Upper lobe of left lung (tissue), 6 donors: ENCODE results near the gene DMGDH. TPM values are rescaled to one million over a fixed set of nuclear protein-coding genes. Genes with fewer than 3 reads are reported as not detected.

Experiments used
- ATAC-seq, 2 donors: fragments of 200-7000 bp; cut with Tn5 transposase; one replicate each; pipeline ENCODE4 v1.9.1; 2022; ENCODE audit warnings: mild to moderate bottlenecking in 2 of 2, moderate library complexity in 2 of 2; ENCODE audit not compliant: low FRiP score in 2 of 2
- DNase-seq, 2 donors: peaks; one replicate each; pipeline ENCODE4 v3.0.0-alpha.2; 2019 to 2020
- H3K27ac ChIP-seq, 4 donors: fragments of 200-600 bp; sonication (generic); one replicate each; pipeline ENCODE4 v1.5.1; 2016 to 2019
- H3K27me3 ChIP-seq, 4 donors: fragments of 200-600 bp; sonication (generic); one replicate each; pipeline ENCODE4 v1.5.1; 2017 to 2019
- H3K36me3 ChIP-seq, 4 donors: fragments of 200-600 bp; sonication (generic); one replicate each; pipeline ENCODE4 v1.5.1; 2016 to 2019
- H3K4me1 ChIP-seq, 4 donors: fragments of 200-600 bp; sonication (generic); one replicate each; pipeline ENCODE4 v1.5.1; 2018 to 2019
- H3K4me3 ChIP-seq, 4 donors: fragments of 200-600 bp; sonication (generic); one replicate each; pipeline ENCODE4 v1.5.1; 2017 to 2019; ENCODE audit warnings: mild to moderate bottlenecking in 2 of 4, moderate library complexity in 1 of 4
- H3K9me3 ChIP-seq, 4 donors: fragments of 200-600 bp; sonication (generic); one replicate each; pipeline ENCODE4 v1.5.1; 2018 to 2019
- CTCF ChIP-seq, 6 experiments: fragments of 450-650 bp in 4 of 6; fragments of 200-600 bp in 2 of 6; sonication (generic) in 2 of 6; IDR thresholded peaks; one replicate each; pipeline ENCODE4 v1.5.1; 2016 to 2019; ENCODE audit warnings: antibody characterized with exemption in 6 of 6
- EP300 ChIP-seq, 4 donors: sonication (generic); formaldehyde crosslinking; IDR thresholded peaks; one replicate each; pipeline ENCODE4 v1.5.1; 2017; ENCODE audit warnings: antibody characterized with exemption in 4 of 4, control low read depth in 2 of 4
- POLR2A ChIP-seq, 4 donors: fragments of 450-650 bp; IDR thresholded peaks; one replicate each; pipeline ENCODE4 v1.5.1; 2016 to 2017; ENCODE audit warnings: antibody characterized with exemption in 4 of 4, mild to moderate bottlenecking in 2 of 4
- POLR2AphosphoS5 ChIP-seq, 2 donors: sonication (generic); formaldehyde crosslinking; IDR thresholded peaks; one replicate each; pipeline ENCODE4 v1.5.1; 2017; ENCODE audit warnings: antibody characterized with exemption in 2 of 2
- WGBS, 2 donors: methylation state at CpG; one replicate each; pipeline ENCODE4 v1.1.5; 2017 to 2018; 5-methylcytosine and 5-hydroxymethylcytosine counted together
- total RNA-seq, 6 donors: library from RNA; depleted of rRNA in 4 of 6; stranded (reverse); fragments of >200 nt in 4 of 6; gene quantifications; one replicate each; pipeline versions ENCODE4 v1.1.0 to v1.2.1, GENCODE V29; 2016 to 2021
- donor health status: DM: no; HTN: no; CAD: no; lungs with moderate emphysema.
- donor health status: DM: no; HTN: yes; CAD: no; lungs with severe emphysema.

DMGDH gene
- total RNA-seq, 6 donors from 2014 or later, result 0.46 to 1.3 (median 1.1) TPM

GRCh38 chr5:78995521-78996007 lies 73.9 kb downstream of the DMGDH start:
- H3K27me3 ChIP-seq, result no peaks in the 10 kb centered on the region
- no peak for ATAC-seq
- TF ChIP-seq EP300 (IDR thresholded peaks at IDR 0.05) (no peak), POLR2A (IDR thresholded peaks at IDR 0.05) (no peak), CTCF (IDR thresholded peaks at IDR 0.05) (no peak), POLR2AphosphoS5 (IDR thresholded peaks at IDR 0.05) (no peak)
- H3K4me3 ChIP-seq, result no peak overlapping the region
- H3K4me1 ChIP-seq, result no peaks in the 10 kb centered on the region
- no peaks in the 10 kb centered on the region for H3K9me3 ChIP-seq
- DNase-seq, result no peak
- no peak overlapping the region for H3K27ac ChIP-seq
- 69 to 88% methylated on average over 2 of the region's 2 CpGs for WGBS, 2 donors
- no peaks in the 10 kb centered on the region for H3K36me3 ChIP-seq

GRCh38 chr5:78993165-78993564 lies 76.3 kb downstream of the DMGDH start:
- Histone ChIP-seq H3K27me3 (no peaks in the 10 kb centered on the region), H3K36me3 (no peaks in the 10 kb centered on the region), H3K27ac (no peak overlapping the region), H3K4me1 (no peaks in the 10 kb centered on the region), H3K9me3 (no peaks in the 10 kb centered on the region), H3K4me3 (no peak overlapping the region)
- TF ChIP-seq POLR2AphosphoS5 (IDR thresholded peaks at IDR 0.05) (no peak), CTCF (IDR thresholded peaks at IDR 0.05) (no peak), POLR2A (IDR thresholded peaks at IDR 0.05) (no peak), EP300 (IDR thresholded peaks at IDR 0.05) (no peak)
- no peak for ATAC-seq
- DNase-seq, result no peak

GRCh38 chr5:78992146-78992545 lies 77.3 kb downstream of the DMGDH start:
- ATAC-seq (no peak), DNase-seq (no peak)
- 79 to 82% methylated on average over 2 of the region's 2 CpGs for WGBS, 2 donors
- H3K9me3 ChIP-seq, result no peaks in the 10 kb centered on the region
- H3K36me3 ChIP-seq, result no peaks in the 10 kb centered on the region
- H3K27ac ChIP-seq, result no peak overlapping the region
- no peaks in the 10 kb centered on the region for H3K27me3 ChIP-seq
- TF ChIP-seq EP300 (IDR thresholded peaks at IDR 0.05) (no peak), CTCF (IDR thresholded peaks at IDR 0.05) (no peak), POLR2A (IDR thresholded peaks at IDR 0.05) (no peak), POLR2AphosphoS5 (IDR thresholded peaks at IDR 0.05) (no peak)
- no peak overlapping the region for H3K4me3 ChIP-seq
- no peaks in the 10 kb centered on the region for H3K4me1 ChIP-seq

- DNase-seq (peak in 1 of 2 donors; percentile 25), ATAC-seq (no peak)
- 95 to 97% methylated on average over 12 of the region's 12 CpGs for WGBS, 2 donors
- TF ChIP-seq EP300 (IDR thresholded peaks at IDR 0.05), result no peak
- no peak for TF ChIP-seq POLR2A (IDR thresholded peaks at IDR 0.05)
- no peak for TF ChIP-seq POLR2AphosphoS5 (IDR thresholded peaks at IDR 0.05)
- TF ChIP-seq CTCF (IDR thresholded peaks at IDR 0.05), result no peak
- H3K27ac ChIP-seq, result no peak overlapping the region
- no peaks in the 10 kb centered on the region for H3K9me3 ChIP-seq
- H3K27me3 ChIP-seq, result no peaks in the 10 kb centered on the region
- H3K4me1 ChIP-seq, result peaks cover 5 to 12% (median 9%) of the 10 kb centered on the region in 4 donors
- no peak overlapping the region for H3K4me3 ChIP-seq
- no peaks in the 10 kb centered on the region for H3K36me3 ChIP-seq
Measured at GRCh38 chr5:78989080-78989479, 80.4 kb downstream of the DMGDH start.

GRCh38 chr5:78985725-78986223 lies 83.7 kb downstream of the DMGDH start:
- WGBS, 2 donors, result 0 to 2% methylated on average over 7 to 11 of the region's 11 CpGs
- Histone ChIP-seq H3K4me1 (peaks cover 15 to 26% (median 22%) of the 10 kb centered on the region in 4 donors), H3K36me3 (no peaks in the 10 kb centered on the region), H3K27ac (peak overlapping the region; percentile 97 to 99 (median 98)), H3K4me3 (peak overlapping the region; percentile 63 to 98 (median 83)), H3K9me3 (no peaks in the 10 kb centered on the region), H3K27me3 (no peaks in the 10 kb centered on the region)
- DNase-seq (peak in 1 of 2 donors; percentile 47), ATAC-seq (peak; percentile 37 to 39)
- TF ChIP-seq EP300 (IDR thresholded peaks at IDR 0.05), result no peak
- peak; percentile 29 to 43 for TF ChIP-seq POLR2AphosphoS5 (IDR thresholded peaks at IDR 0.05)
- TF ChIP-seq CTCF (IDR thresholded peaks at IDR 0.05), result no peak
- peak in 1 of 4 donors; percentile 16 for TF ChIP-seq POLR2A (IDR thresholded peaks at IDR 0.05)
